ENCODE results near the gene GPRIN3.

GPRIN3 gene

GRCh38 chr4:89290727-89291516 lies 16.7 kb downstream of the GPRIN3 start:
- no peaks in the 10 kb centered on the region for H3K36me3 ChIP-seq (ENCODE audit: control insufficient read depth in 2 of 2, insufficient read depth in 1 of 2, low read length in 2 of 2)
- TF ChIP-seq MZF1 (tag by site-specific recombination; IDR thresholded peaks at IDR 0.05; ENCODE audit: borderline replicate concordance): no peak
- no peaks in the 10 kb centered on the region for H3K4me1 ChIP-seq (ENCODE audit: control insufficient read depth, insufficient read depth, low read length)
- H3K4me3 ChIP-seq (ENCODE audit: low read depth, low read length): no peak overlapping the region
- H3K27ac ChIP-seq (ENCODE audit: extremely low read depth, low read depth, low read length): no peak overlapping the region
- ChIA-PET POLR2A (no interaction called here), CTCF (no interaction called here)
- H3K9me3 ChIP-seq (ENCODE audit: control insufficient read depth, insufficient read depth, low read depth, low read length): no peaks in the 10 kb centered on the region

DNA sequence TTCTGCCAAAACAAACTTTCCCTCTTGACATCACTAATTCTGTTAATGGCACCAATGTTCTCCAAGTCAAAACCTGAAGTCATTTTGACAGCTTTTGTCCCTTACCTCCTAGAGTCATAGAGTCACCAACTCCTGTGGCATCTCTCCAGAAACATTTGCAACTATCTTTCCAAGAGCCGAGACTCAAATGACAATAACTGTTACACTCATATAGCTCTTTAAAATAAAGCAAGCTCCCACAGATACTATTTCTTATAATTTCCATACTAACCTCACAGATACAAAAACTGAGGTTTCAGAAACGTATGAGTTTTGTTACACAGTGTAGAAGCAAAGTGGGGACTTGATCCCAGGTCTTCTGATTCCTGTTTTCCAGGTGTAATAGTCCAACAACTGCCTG lies 18.3 kb downstream of the GPRIN3 start:
- ChIA-PET CTCF (no interaction called here), POLR2A (no interaction called here)
- no peaks in the 10 kb centered on the region for H3K36me3 ChIP-seq (ENCODE audit: control insufficient read depth in 2 of 2, insufficient read depth in 1 of 2, low read length in 2 of 2)
- H3K4me1 ChIP-seq (ENCODE audit: control insufficient read depth, insufficient read depth, low read length): no peaks in the 10 kb centered on the region
- TF ChIP-seq ZNF623 (tag by site-specific recombination; IDR thresholded peaks at IDR 0.05) (no peak), ZNF600 (tag by site-specific recombination; IDR thresholded peaks at IDR 0.05) (no peak)
- H3K4me3 ChIP-seq (ENCODE audit: low read depth, low read length): no peak overlapping the region
- no peaks in the 10 kb centered on the region for H3K9me3 ChIP-seq (ENCODE audit: control insufficient read depth, insufficient read depth, low read depth, low read length)
- H3K27ac ChIP-seq (ENCODE audit: extremely low read depth, low read depth, low read length): no peak overlapping the region

- Histone ChIP-seq H3K4me3 (ENCODE audit: low read depth, low read length) (no peak overlapping the region), H3K36me3 (ENCODE audit: control insufficient read depth in 2 of 2, insufficient read depth in 1 of 2, low read length in 2 of 2) (no peaks in the 10 kb centered on the region), H3K9me3 (ENCODE audit: control insufficient read depth, insufficient read depth, low read depth, low read length) (no peaks in the 10 kb centered on the region), H3K27ac (ENCODE audit: extremely low read depth, low read depth, low read length) (no peak overlapping the region), H3K4me1 (ENCODE audit: control insufficient read depth, insufficient read depth, low read length) (no peaks in the 10 kb centered on the region)
- ChIA-PET POLR2A (no interaction called here), CTCF (no interaction called here)
- no peak for TF ChIP-seq ZNF629 (tag by site-specific recombination; IDR thresholded peaks at IDR 0.05)
- TF ChIP-seq ZNF16 (tag by site-specific recombination; IDR thresholded peaks at IDR 0.05; ENCODE audit: low read depth): no peak
- no peak for TF ChIP-seq ZNF792 (tag by site-specific recombination; IDR thresholded peaks at IDR 0.05)
- TF ChIP-seq ZNF37A (tag by site-specific recombination; IDR thresholded peaks at IDR 0.05): no peak
- TF ChIP-seq ZNF658 (tag by site-specific recombination; IDR thresholded peaks at IDR 0.05): no peak
- no peak for TF ChIP-seq ZNF292 (tag by site-specific recombination; IDR thresholded peaks at IDR 0.05; ENCODE audit: borderline replicate concordance, low read depth)
- TF ChIP-seq ZEB2 (tag by site-specific recombination; IDR thresholded peaks at IDR 0.05): no peak
- no peak for TF ChIP-seq HOXD13 (CRISPR knock-in tag; IDR thresholded peaks at IDR 0.05; ENCODE audit: borderline replicate concordance)
- no peak for TF ChIP-seq ZNF777 (tag by site-specific recombination; IDR thresholded peaks at IDR 0.05; ENCODE audit: borderline replicate concordance)
- TF ChIP-seq ZBTB7A (tag by site-specific recombination; IDR thresholded peaks at IDR 0.05; ENCODE audit: low read depth): no peak
- TF ChIP-seq EGR2 (tag by site-specific recombination; IDR thresholded peaks at IDR 0.05; ENCODE audit: low read depth): no peak
- no peak for TF ChIP-seq ZNF239 (tag by site-specific recombination; IDR thresholded peaks at IDR 0.05)
Measured at GRCh38 chr4:89288430-89288829, 19.2 kb downstream of the GPRIN3 start.

DNA sequence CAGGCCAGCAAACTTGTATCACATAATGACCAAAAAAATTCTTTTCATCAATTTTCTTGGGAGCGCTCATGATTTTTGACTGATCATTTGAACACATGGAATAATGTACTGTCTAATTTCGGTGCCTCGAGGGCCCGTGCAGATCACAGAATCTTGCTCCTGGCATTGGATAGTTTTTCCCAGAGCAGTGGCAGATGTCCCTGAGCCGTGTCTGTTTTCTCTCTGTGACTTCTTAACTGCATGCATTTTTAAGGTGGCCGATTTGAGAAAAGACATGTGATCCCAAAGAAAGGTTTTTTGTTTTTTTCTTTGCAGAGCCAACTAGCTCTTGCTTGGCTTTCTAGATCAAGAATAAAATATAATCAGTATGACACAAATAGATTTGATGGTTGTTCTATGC lies 19.7 kb downstream of the GPRIN3 start:
- no peaks in the 10 kb centered on the region for H3K36me3 ChIP-seq (ENCODE audit: control insufficient read depth in 2 of 2, insufficient read depth in 1 of 2, low read length in 2 of 2)
- H3K27ac ChIP-seq (ENCODE audit: extremely low read depth, low read depth, low read length): no peak overlapping the region
- no peaks in the 10 kb centered on the region for H3K9me3 ChIP-seq (ENCODE audit: control insufficient read depth, insufficient read depth, low read depth, low read length)
- H3K4me3 ChIP-seq (ENCODE audit: low read depth, low read length): no peak overlapping the region
- ChIA-PET CTCF (no interaction called here), POLR2A (no interaction called here)
- H3K4me1 ChIP-seq (ENCODE audit: control insufficient read depth, insufficient read depth, low read length): no peaks in the 10 kb centered on the region
- TF ChIP-seq ZNF645 (tag by site-specific recombination; IDR thresholded peaks at IDR 0.05): no peak
- TF ChIP-seq MZF1 (tag by site-specific recombination; IDR thresholded peaks at IDR 0.05; ENCODE audit: borderline replicate concordance): no peak
- TF ChIP-seq ZNF362 (tag by site-specific recombination; IDR thresholded peaks at IDR 0.05): no peak
- TF ChIP-seq ZNF146 (tag by site-specific recombination; IDR thresholded peaks at IDR 0.05): no peak
- TF ChIP-seq PBX3 (CRISPR knock-in tag; IDR thresholded peaks at IDR 0.05): no peak
- no peak for TF ChIP-seq ZNF223 (tag by site-specific recombination; IDR thresholded peaks at IDR 0.05)
- no peak for TF ChIP-seq KLF1 (tag by site-specific recombination; IDR thresholded peaks at IDR 0.05)
- TF ChIP-seq, protein P1, sequence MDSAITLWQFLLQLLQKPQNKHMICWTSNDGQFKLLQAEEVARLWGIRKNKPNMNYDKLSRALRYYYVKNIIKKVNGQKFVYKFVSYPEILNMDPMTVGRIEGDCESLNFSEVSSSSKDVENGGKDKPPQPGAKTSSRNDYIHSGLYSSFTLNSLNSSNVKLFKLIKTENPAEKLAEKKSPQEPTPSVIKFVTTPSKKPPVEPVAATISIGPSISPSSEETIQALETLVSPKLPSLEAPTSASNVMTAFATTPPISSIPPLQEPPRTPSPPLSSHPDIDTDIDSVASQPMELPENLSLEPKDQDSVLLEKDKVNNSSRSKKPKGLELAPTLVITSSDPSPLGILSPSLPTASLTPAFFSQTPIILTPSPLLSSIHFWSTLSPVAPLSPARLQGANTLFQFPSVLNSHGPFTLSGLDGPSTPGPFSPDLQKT (IDR thresholded peaks at IDR 0.05; ENCODE audit: borderline replicate concordance, low read depth, low read length): no peak
- no peak for TF ChIP-seq ZNF324 (tag by site-specific recombination; IDR thresholded peaks at IDR 0.05)
- no peak for TF ChIP-seq ZSCAN23 (tag by site-specific recombination; IDR thresholded peaks at IDR 0.05)

Measured in HEK293 (cell line).